K562 (cell line): Measurements from ENCODE around the gene SHH. TPM values are rescaled to one million over a fixed set of nuclear protein-coding genes. Genes with fewer than 3 reads are reported as not detected.

ENCODE experiments used
- STAG1 ChIP-seq: sonication (generic); formaldehyde crosslinking; IDR thresholded peaks from 2 replicates; pipeline ENCODE4 v1.5.0; 2020; ENCODE audit warnings: missing genetic modification reagents, borderline replicate concordance
- polyA plus RNA-seq, 8 experiments: library from polyadenylated mRNA; depleted of rRNA in 4 of 8; stranded (reverse) in 5 of 8; unstranded in 3 of 8; fragments of >200 nt; fragmentation: Nextera tagmentation in 2 of 8; fragmentation: Illumina TruSeq in 1 of 8; extraction: Ambion mirVana in 2 of 8; extraction: Trizol in 1 of 8; gene quantifications; 2 replicates each; pipeline versions ENCODE4 v1.2.1 to v1.2.3, GENCODE V29; 2011 to 2014; ENCODE audit warnings: inconsistent platforms in 1 of 8, missing spikeins in 1 of 8
- total RNA-seq, 7 experiments: library from RNA; depleted of rRNA in 6 of 7; stranded (reverse); fragments of >200 nt in 6 of 7; fragmentation: Illumina TruSeq in 2 of 7; extraction: Trizol in 2 of 7; gene quantifications; 2 replicates each; pipeline versions ENCODE4 v1.2.1 to v1.2.3, GENCODE V29; 2011 to 2021; ENCODE audit warnings: low replicate concordance in 1 of 7
- TF ChIP-seq, protein P1 (sequence below): fragments of 450-650 bp; formaldehyde crosslinking; IDR thresholded peaks from 2 replicates; pipeline ENCODE4 v1.4.0; 2020; ENCODE audit warnings: mild to moderate bottlenecking, moderate library complexity
- TF ChIP-seq, protein P2 (sequence below): fragments of 200-800 bp; sonication (Bioruptor generic); IDR thresholded peaks from 2 replicates; pipeline ENCODE4 v1.6.1; 2017; ENCODE audit warnings: missing genetic modification characterization, missing compliant biosample characterization

The SHH gene
- total and polyA plus RNA-seq, 9 of the 15 experiments (the other 6 are each of a cell fraction or from before 2014, with no cell fraction given) = 0.09 TPM; not detected in 8

DNA sequence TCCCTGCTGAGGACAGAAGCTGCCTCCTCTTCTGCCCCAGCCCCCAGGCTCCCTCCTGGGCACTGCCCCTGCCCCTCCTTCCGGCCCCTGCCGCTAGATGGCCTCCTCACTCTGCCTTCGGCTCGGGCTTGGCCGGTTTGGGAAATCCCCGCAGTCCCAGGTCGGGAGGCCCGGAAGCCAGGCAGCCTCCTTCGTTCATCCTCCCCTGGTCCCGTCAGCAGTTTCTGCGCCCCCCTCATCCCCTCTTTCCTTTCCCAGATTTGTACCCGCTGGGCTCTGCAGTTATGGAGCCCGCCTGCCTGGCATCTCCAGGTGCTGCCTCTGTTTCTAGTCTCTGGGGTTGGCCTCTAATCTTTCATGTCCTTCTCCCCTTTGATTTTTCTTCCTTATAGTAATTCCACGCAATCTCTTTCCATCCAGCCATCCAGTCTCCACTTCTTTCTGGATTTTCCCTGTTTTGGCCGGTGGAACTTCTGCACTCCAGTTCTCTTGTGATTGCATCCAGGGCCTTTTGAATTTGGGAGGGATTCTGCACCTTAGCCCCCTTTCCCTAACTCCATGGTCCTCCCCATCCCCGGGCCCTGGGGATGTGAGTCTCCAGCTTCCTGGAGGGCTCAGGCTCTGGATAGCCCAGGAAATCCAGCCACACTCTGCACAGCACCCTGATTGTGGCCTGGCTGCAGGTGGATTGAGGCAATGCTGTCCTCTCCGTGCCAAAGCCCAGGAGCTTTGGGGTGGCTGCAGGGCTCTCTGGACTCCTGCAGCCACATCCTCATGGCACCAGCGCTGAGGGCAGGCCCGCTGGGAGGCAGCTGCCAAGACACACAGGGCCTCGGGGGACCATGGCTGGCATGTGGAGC is 3.3 kb upstream of the SHH start (continued):
- TF ChIP-seq, protein P1, sequence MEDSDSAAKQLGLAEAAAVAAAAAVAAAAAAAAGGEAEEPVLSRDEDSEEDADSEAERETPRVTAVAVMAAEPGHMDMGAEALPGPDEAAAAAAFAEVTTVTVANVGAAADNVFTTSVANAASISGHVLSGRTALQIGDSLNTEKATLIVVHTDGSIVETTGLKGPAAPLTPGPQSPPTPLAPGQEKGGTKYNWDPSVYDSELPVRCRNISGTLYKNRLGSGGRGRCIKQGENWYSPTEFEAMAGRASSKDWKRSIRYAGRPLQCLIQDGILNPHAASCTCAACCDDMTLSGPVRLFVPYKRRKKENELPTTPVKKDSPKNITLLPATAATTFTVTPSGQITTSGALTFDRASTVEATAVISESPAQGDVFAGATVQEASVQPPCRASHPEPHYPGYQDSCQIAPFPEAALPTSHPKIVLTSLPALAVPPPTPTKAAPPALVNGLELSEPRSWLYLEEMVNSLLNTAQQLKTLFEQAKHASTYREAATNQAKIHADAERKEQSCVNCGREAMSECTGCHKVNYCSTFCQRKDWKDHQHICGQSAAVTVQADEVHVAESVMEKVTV (CRISPR knock-in tag) = peak; percentile 60
- peak; percentile 73; the same call in 1 of the 2 replicates for TF ChIP-seq STAG1 (CRISPR knock-in tag)
- TF ChIP-seq, protein P2, sequence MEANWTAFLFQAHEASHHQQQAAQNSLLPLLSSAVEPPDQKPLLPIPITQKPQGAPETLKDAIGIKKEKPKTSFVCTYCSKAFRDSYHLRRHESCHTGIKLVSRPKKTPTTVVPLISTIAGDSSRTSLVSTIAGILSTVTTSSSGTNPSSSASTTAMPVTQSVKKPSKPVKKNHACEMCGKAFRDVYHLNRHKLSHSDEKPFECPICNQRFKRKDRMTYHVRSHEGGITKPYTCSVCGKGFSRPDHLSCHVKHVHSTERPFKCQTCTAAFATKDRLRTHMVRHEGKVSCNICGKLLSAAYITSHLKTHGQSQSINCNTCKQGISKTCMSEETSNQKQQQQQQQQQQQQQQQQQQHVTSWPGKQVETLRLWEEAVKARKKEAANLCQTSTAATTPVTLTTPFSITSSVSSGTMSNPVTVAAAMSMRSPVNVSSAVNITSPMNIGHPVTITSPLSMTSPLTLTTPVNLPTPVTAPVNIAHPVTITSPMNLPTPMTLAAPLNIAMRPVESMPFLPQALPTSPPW (CRISPR knock-in tag) = peak; percentile 40; the same call in 1 of the 2 replicates
